T-helper 17 cell (primary cell): ENCODE results near the gene ROS1. TPM values are rescaled to one million over a fixed set of nuclear protein-coding genes. Genes with fewer than 3 reads are reported as not detected.

ENCODE experiments used
- ATAC-seq: fragments of 150-1000 bp; cut with Tn5 transposase; 2 replicates; pipeline ENCODE4 v1.10.0; 2021; ENCODE audit warnings: mild to moderate bottlenecking, moderate library complexity
- DNase-seq, 3 donors: peaks; one replicate each; pipeline versions ENCODE4 v3.0.0 to v3.0.0-alpha.2; 2020 to 2021
- H3K9me3 ChIP-seq: one replicate; pipeline ENCODE4 v1.7.0; 2013; ENCODE audit warnings: low read length, mild to moderate bottlenecking; ENCODE audit not compliant: control insufficient read depth, poor library complexity, severe bottlenecking
- H3K27ac Mint-ChIP-seq: one replicate; pipeline ENCODE4 v1.8.0; 2022; ENCODE audit warnings: mild to moderate bottlenecking, moderate library complexity, mixed read lengths
- H3K27me3 Mint-ChIP-seq: one replicate; pipeline ENCODE4 v1.8.0; 2022; ENCODE audit warnings: mixed read lengths
- H3K36me3 Mint-ChIP-seq: one replicate; pipeline ENCODE4 v1.8.0; 2022; ENCODE audit warnings: low read depth, mixed read lengths
- H3K4me1 Mint-ChIP-seq: one replicate; pipeline ENCODE4 v1.8.0; 2022; ENCODE audit warnings: mild to moderate bottlenecking, mixed read lengths
- H3K4me3 Mint-ChIP-seq: one replicate; pipeline ENCODE4 v1.8.0; 2022; ENCODE audit warnings: mild to moderate bottlenecking, moderate library complexity, mixed read lengths
- total RNA-seq, 4 donors: library from RNA in 2 of 4; stranded (reverse) in 2 of 4; gene quantifications; one replicate each; pipeline ENCODE4 v1.2.3 and lab custom pipeline; 2022 to 2026

The ROS1 gene
- total RNA-seq, 2 donors from 2014 or later = not detected

- Mint-ChIP-seq H3K36me3 (no peaks in the 10 kb centered on the region), H3K27ac (no peak overlapping the region), H3K4me3 (no peak overlapping the region), H3K4me1 (peaks cover 5% of the 10 kb centered on the region), H3K27me3 (peaks cover 41% of the 10 kb centered on the region)
- DNase-seq = no peak
- no peak for ATAC-seq
- H3K9me3 ChIP-seq = no peaks in the 10 kb centered on the region
Measured at GRCh38 chr6:117346142-117346930, 79.4 kb downstream of the ROS1 start.

- Mint-ChIP-seq H3K27ac (no peak overlapping the region), H3K36me3 (no peaks in the 10 kb centered on the region), H3K4me1 (peaks cover 5% of the 10 kb centered on the region), H3K4me3 (no peak overlapping the region), H3K27me3 (peaks cover 38% of the 10 kb centered on the region)
- no peaks in the 10 kb centered on the region for H3K9me3 ChIP-seq
- ATAC-seq (no peak), DNase-seq (no peak)
Measured at GRCh38 chr6:117345292-117345610, 80.5 kb downstream of the ROS1 start.

GRCh38 chr6:117344444-117345291 is 81.1 kb downstream of the ROS1 start:
- DNase-seq (no peak), ATAC-seq (no peak)
- Mint-ChIP-seq H3K36me3 (no peaks in the 10 kb centered on the region), H3K4me1 (peaks cover 5% of the 10 kb centered on the region), H3K27me3 (peaks cover 40% of the 10 kb centered on the region), H3K27ac (no peak overlapping the region), H3K4me3 (no peak overlapping the region)
- no peaks in the 10 kb centered on the region for H3K9me3 ChIP-seq

- H3K4me1 Mint-ChIP-seq = no peaks in the 10 kb centered on the region
- H3K9me3 ChIP-seq = no peaks in the 10 kb centered on the region
- no peaks in the 10 kb centered on the region for H3K36me3 Mint-ChIP-seq
- no peak overlapping the region for H3K27ac Mint-ChIP-seq
- ATAC-seq (no peak), DNase-seq (no peak)
- no peak overlapping the region for H3K4me3 Mint-ChIP-seq
- H3K27me3 Mint-ChIP-seq = peaks cover 36% of the 10 kb centered on the region
Measured at GRCh38 chr6:117338567-117338966, 87.2 kb downstream of the ROS1 start.

- DNase-seq = no peak
- no peaks in the 10 kb centered on the region for H3K4me1 Mint-ChIP-seq
- no peaks in the 10 kb centered on the region for H3K9me3 ChIP-seq
- no peak for ATAC-seq
- peaks cover 29% of the 10 kb centered on the region for H3K27me3 Mint-ChIP-seq
- no peak overlapping the region for H3K27ac Mint-ChIP-seq
- H3K4me3 Mint-ChIP-seq = no peak overlapping the region
- H3K36me3 Mint-ChIP-seq = no peaks in the 10 kb centered on the region
Measured at GRCh38 chr6:117329926-117330325, 95.8 kb downstream of the ROS1 start.

- DNase-seq (no peak), ATAC-seq (no peak)
- H3K9me3 ChIP-seq = no peaks in the 10 kb centered on the region
- no peak overlapping the region for H3K27ac Mint-ChIP-seq
- H3K4me3 Mint-ChIP-seq = no peak overlapping the region
- H3K27me3 Mint-ChIP-seq = peaks cover 31% of the 10 kb centered on the region
- no peaks in the 10 kb centered on the region for H3K36me3 Mint-ChIP-seq
- no peaks in the 10 kb centered on the region for H3K4me1 Mint-ChIP-seq
Measured at GRCh38 chr6:117328500-117328899, 97.2 kb downstream of the ROS1 start.

- no peaks in the 10 kb centered on the region for H3K4me1 Mint-ChIP-seq
- H3K4me3 Mint-ChIP-seq = no peak overlapping the region
- no peaks in the 10 kb centered on the region for H3K9me3 ChIP-seq
- H3K36me3 Mint-ChIP-seq = no peaks in the 10 kb centered on the region
- ATAC-seq = no peak
- H3K27me3 Mint-ChIP-seq = peaks cover 33% of the 10 kb centered on the region
- no peak overlapping the region for H3K27ac Mint-ChIP-seq
- no peak for DNase-seq
Measured at GRCh38 chr6:117328005-117328389, 97.7 kb downstream of the ROS1 start.

GRCh38 chr6:117327149-117328004 is 98.4 kb downstream of the ROS1 start:
- Mint-ChIP-seq H3K27me3 (peaks cover 40% of the 10 kb centered on the region), H3K36me3 (no peaks in the 10 kb centered on the region), H3K27ac (no peak overlapping the region), H3K4me1 (no peaks in the 10 kb centered on the region), H3K4me3 (no peak overlapping the region)
- no peak for ATAC-seq
- no peaks in the 10 kb centered on the region for H3K9me3 ChIP-seq
- no peak for DNase-seq

- Mint-ChIP-seq H3K36me3 (no peaks in the 10 kb centered on the region), H3K27ac (no peak overlapping the region), H3K4me3 (no peak overlapping the region), H3K27me3 (peaks cover 42% of the 10 kb centered on the region), H3K4me1 (no peaks in the 10 kb centered on the region)
- H3K9me3 ChIP-seq = no peaks in the 10 kb centered on the region
- DNase-seq (no peak), ATAC-seq (no peak)
Measured at GRCh38 chr6:117326396-117326795, 99.3 kb downstream of the ROS1 start.

- Mint-ChIP-seq H3K27ac (no peak overlapping the region), H3K4me3 (no peak overlapping the region), H3K4me1 (no peaks in the 10 kb centered on the region), H3K36me3 (peaks cover 2% of the 10 kb centered on the region), H3K27me3 (peaks cover 20% of the 10 kb centered on the region)
- DNase-seq (no peak), ATAC-seq (no peak)
- no peaks in the 10 kb centered on the region for H3K9me3 ChIP-seq
Measured at GRCh38 chr6:117317261-117317660, 108.5 kb downstream of the ROS1 start.

GRCh38 chr6:117311726-117312125 is 114.0 kb downstream of the ROS1 start:
- no peak for ATAC-seq
- H3K4me1 Mint-ChIP-seq = no peaks in the 10 kb centered on the region
- H3K27me3 Mint-ChIP-seq = peaks cover 27% of the 10 kb centered on the region
- peaks cover 2% of the 10 kb centered on the region for H3K36me3 Mint-ChIP-seq
- H3K27ac Mint-ChIP-seq = no peak overlapping the region
- DNase-seq = no peak
- H3K9me3 ChIP-seq = no peaks in the 10 kb centered on the region
- no peak overlapping the region for H3K4me3 Mint-ChIP-seq

GRCh38 chr6:117311310-117311709 is 114.4 kb downstream of the ROS1 start:
- H3K36me3 Mint-ChIP-seq = peaks cover under 1% of the 10 kb centered on the region
- H3K9me3 ChIP-seq = no peaks in the 10 kb centered on the region
- peaks cover 23% of the 10 kb centered on the region for H3K27me3 Mint-ChIP-seq
- ATAC-seq (no peak), DNase-seq (no peak)
- no peak overlapping the region for H3K27ac Mint-ChIP-seq
- H3K4me1 Mint-ChIP-seq = no peaks in the 10 kb centered on the region
- H3K4me3 Mint-ChIP-seq = no peak overlapping the region

- H3K4me1 Mint-ChIP-seq = no peaks in the 10 kb centered on the region
- H3K9me3 ChIP-seq = no peaks in the 10 kb centered on the region
- DNase-seq (no peak), ATAC-seq (no peak)
- H3K27ac Mint-ChIP-seq = no peak overlapping the region
- H3K27me3 Mint-ChIP-seq = peaks cover 16% of the 10 kb centered on the region
- no peaks in the 10 kb centered on the region for H3K36me3 Mint-ChIP-seq
- no peak overlapping the region for H3K4me3 Mint-ChIP-seq
Measured at GRCh38 chr6:117309611-117310010, 116.1 kb downstream of the ROS1 start.
